ENCODE results near the gene STUB1. TPM values are rescaled to one million over a fixed set of nuclear protein-coding genes. Genes with fewer than 3 reads are reported as not detected.

Gene STUB1
- total and polyA plus RNA-seq, 2 donors (not counting 1 experiment from before 2014, with no cell fraction given): 94.3 to 116 TPM

GRCh38 chr16:634051-634670 lies 46.0 kb upstream of the STUB1 start:
- TF ChIP-seq, protein P1, sequence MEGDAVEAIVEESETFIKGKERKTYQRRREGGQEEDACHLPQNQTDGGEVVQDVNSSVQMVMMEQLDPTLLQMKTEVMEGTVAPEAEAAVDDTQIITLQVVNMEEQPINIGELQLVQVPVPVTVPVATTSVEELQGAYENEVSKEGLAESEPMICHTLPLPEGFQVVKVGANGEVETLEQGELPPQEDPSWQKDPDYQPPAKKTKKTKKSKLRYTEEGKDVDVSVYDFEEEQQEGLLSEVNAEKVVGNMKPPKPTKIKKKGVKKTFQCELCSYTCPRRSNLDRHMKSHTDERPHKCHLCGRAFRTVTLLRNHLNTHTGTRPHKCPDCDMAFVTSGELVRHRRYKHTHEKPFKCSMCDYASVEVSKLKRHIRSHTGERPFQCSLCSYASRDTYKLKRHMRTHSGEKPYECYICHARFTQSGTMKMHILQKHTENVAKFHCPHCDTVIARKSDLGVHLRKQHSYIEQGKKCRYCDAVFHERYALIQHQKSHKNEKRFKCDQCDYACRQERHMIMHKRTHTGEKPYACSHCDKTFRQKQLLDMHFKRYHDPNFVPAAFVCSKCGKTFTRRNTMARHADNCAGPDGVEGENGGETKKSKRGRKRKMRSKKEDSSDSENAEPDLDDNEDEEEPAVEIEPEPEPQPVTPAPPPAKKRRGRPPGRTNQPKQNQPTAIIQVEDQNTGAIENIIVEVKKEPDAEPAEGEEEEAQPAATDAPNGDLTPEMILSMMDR (IDR thresholded peaks at IDR 0.05): no peak
- TF ChIP-seq EZH2 (IDR thresholded peaks at IDR 0.05; ENCODE audit: borderline replicate concordance, insufficient read depth, low read depth, low read length, poor library complexity, severe bottlenecking): no peak
- Histone ChIP-seq H3K4me2 (replicated peaks; ENCODE audit: low read depth, low read length, poor library complexity, severe bottlenecking) (no peak overlapping the region), H3K9me3 (ENCODE audit: control extremely low read depth in 1 of 3, control insufficient read depth in 2 of 3, insufficient read depth in 1 of 3, low read length in 2 of 3) (no peaks in the 10 kb centered on the region), H3K9ac (ENCODE audit: low read length) (no peak overlapping the region), H3K27ac (ENCODE audit: low read length in 2 of 2) (no peak overlapping the region), H2AFZ (ENCODE audit: insufficient read depth, low read depth, low read length, poor library complexity, severe bottlenecking) (no peak overlapping the region), H3K4me1 (ENCODE audit: control insufficient read depth in 2 of 2, insufficient read depth in 2 of 2, low read length in 2 of 2) (peaks cover 10 to 29% of the 10 kb centered on the region in 2 donors), H4K20me1 (ENCODE audit: control insufficient read depth, insufficient read depth, low read length, poor library complexity, severe bottlenecking) (peaks cover 13% of the 10 kb centered on the region), H3K79me2 (ENCODE audit: control insufficient read depth, insufficient read depth, low read length) (peaks cover 10% of the 10 kb centered on the region), H3K4me3 (ENCODE audit: control extremely low read depth in 1 of 5, extremely low read depth in 1 of 5, insufficient read depth in 1 of 5, low read depth in 2 of 5, low read length in 4 of 5) (no peak overlapping the region), H3K36me3 (replicated peaks in 1 of 2; ENCODE audit: control extremely low read depth in 1 of 2, control insufficient read depth in 1 of 2, extremely low read depth in 1 of 2, insufficient read depth in 2 of 2, low read length in 1 of 2) (peaks cover 0 to 3% of the 10 kb centered on the region in 2 experiments), H3K27me3 (replicated peaks in 1 of 4; ENCODE audit: control extremely low read depth in 1 of 4, control insufficient read depth in 3 of 4, insufficient read depth in 4 of 4, low read length in 3 of 4) (no peaks in the 10 kb centered on the region)
- Mint-ChIP-seq H3K27me3 (no peaks in the 10 kb centered on the region), H3K4me3 (peak overlapping the region; percentile 61), H3K27ac (peak overlapping the region; percentile 50), H3K9me3 (ENCODE audit: insufficient read depth) (no peaks in the 10 kb centered on the region), H3K4me1 (peaks cover 15% of the 10 kb centered on the region)
- no peak for DNase-seq
- ATAC-seq (ENCODE audit: low read depth): no peak
- intact Hi-C loops (cut with micrococcal nuclease): no loop called here
- WGBS (ENCODE audit: insufficient coverage): 96% methylated on average over 20 of the region's 22 CpGs
- POLR2A ChIA-PET: no interaction called here
- CTCF ChIA-PET: no interaction called here

- H3K4me1 ChIP-seq (ENCODE audit: control insufficient read depth in 2 of 2, insufficient read depth in 2 of 2, low read length in 2 of 2): peaks cover 10 to 34% of the 10 kb centered on the region in 2 donors
- peaks cover 13% of the 10 kb centered on the region for H4K20me1 ChIP-seq (ENCODE audit: control insufficient read depth, insufficient read depth, low read length, poor library complexity, severe bottlenecking)
- Mint-ChIP-seq H3K27me3 (no peaks in the 10 kb centered on the region), H3K4me1 (peaks cover 21% of the 10 kb centered on the region), H3K27ac (peak overlapping the region; percentile 41), H3K9me3 (ENCODE audit: insufficient read depth) (no peaks in the 10 kb centered on the region), H3K4me3 (peak overlapping the region; percentile 75)
- DNase-seq (peak; percentile 23), ATAC-seq (ENCODE audit: low read depth) (no peak)
- no peaks in the 10 kb centered on the region for H3K9me3 ChIP-seq (ENCODE audit: control extremely low read depth in 1 of 3, control insufficient read depth in 2 of 3, insufficient read depth in 1 of 3, low read length in 2 of 3)
- intact Hi-C loops (cut with micrococcal nuclease): no loop called here
- POLR2A ChIA-PET: no interaction called here
- peaks cover 10% of the 10 kb centered on the region for H3K79me2 ChIP-seq (ENCODE audit: control insufficient read depth, insufficient read depth, low read length)
- TF ChIP-seq, protein P1 (IDR thresholded peaks at IDR 0.05): no peak
- H3K4me2 ChIP-seq (replicated peaks; ENCODE audit: low read depth, low read length, poor library complexity, severe bottlenecking): peak overlapping the region; percentile 94
- H3K9ac ChIP-seq (ENCODE audit: low read length): no peak overlapping the region
- H3K36me3 ChIP-seq (replicated peaks in 1 of 2; ENCODE audit: control extremely low read depth in 1 of 2, control insufficient read depth in 1 of 2, extremely low read depth in 1 of 2, insufficient read depth in 2 of 2, low read length in 1 of 2): peaks cover 0 to 3% of the 10 kb centered on the region in 2 experiments
- H3K27me3 ChIP-seq (replicated peaks in 1 of 4; ENCODE audit: control extremely low read depth in 1 of 4, control insufficient read depth in 3 of 4, insufficient read depth in 4 of 4, low read length in 3 of 4): no peaks in the 10 kb centered on the region
- CTCF ChIA-PET: no interaction called here
- H3K4me3 ChIP-seq (ENCODE audit: control extremely low read depth in 1 of 5, extremely low read depth in 1 of 5, insufficient read depth in 1 of 5, low read depth in 2 of 5, low read length in 4 of 5): no peak overlapping the region
- H3K27ac ChIP-seq (ENCODE audit: low read length in 2 of 2): no peak overlapping the region
- 89% methylated on average over 7 of the region's 7 CpGs for WGBS (ENCODE audit: insufficient coverage)
- H2AFZ ChIP-seq (ENCODE audit: insufficient read depth, low read depth, low read length, poor library complexity, severe bottlenecking): no peak overlapping the region
These were observed 45.2 kb upstream of the STUB1 start for GRCh38 chr16:634996-635395.

Data from B cell (primary cell).